Muscle layer of duodenum (tissue), 2 donors: Measurements from ENCODE around the gene KY.

ENCODE experiments used
- H3K27ac ChIP-seq: one replicate; pipeline ENCODE4 v1.7.0; 2013; ENCODE audit warnings: mild to moderate bottlenecking, low read length
- H3K27me3 ChIP-seq: one replicate; pipeline ENCODE4 v1.7.0; 2013; ENCODE audit warnings: low read depth, mild to moderate bottlenecking, control low read depth, low read length
- H3K36me3 ChIP-seq, 2 donors: one replicate each; pipeline ENCODE4 v1.7.0; 2013; ENCODE audit warnings: low read length in 2 of 2, control low read depth in 1 of 2, mild to moderate bottlenecking in 1 of 2; ENCODE audit not compliant: insufficient read depth in 2 of 2, control insufficient read depth in 1 of 2
- H3K4me1 ChIP-seq, 2 donors: one replicate each; pipeline ENCODE4 v1.7.0; 2013; ENCODE audit warnings: low read length in 2 of 2, mild to moderate bottlenecking in 2 of 2, control low read depth in 1 of 2, moderate library complexity in 1 of 2; ENCODE audit not compliant: insufficient read depth in 2 of 2, control insufficient read depth in 1 of 2
- H3K4me3 ChIP-seq, 2 donors: one replicate each; pipeline ENCODE4 v1.7.0; 2013; ENCODE audit warnings: low read length in 2 of 2, low read depth in 1 of 2, mild to moderate bottlenecking in 1 of 2
- H3K9me3 ChIP-seq, 2 donors: one replicate each; pipeline ENCODE4 v1.7.0; 2013; ENCODE audit warnings: low read length in 2 of 2, control low read depth in 1 of 2, mild to moderate bottlenecking in 1 of 2; ENCODE audit not compliant: control insufficient read depth in 1 of 2
- donor health status: healthy.

The KY gene

GRCh38 chr3:134625462-134625861 lies 25.4 kb downstream of the KY start:
- Histone ChIP-seq H3K27ac (no peak overlapping the region), H3K4me3 (no peak overlapping the region), H3K9me3 (peaks cover 0 to 3% of the 10 kb centered on the region in 2 donors), H3K27me3 (no peaks in the 10 kb centered on the region), H3K36me3 (peaks cover 0 to 18% of the 10 kb centered on the region in 2 donors), H3K4me1 (peaks cover 0 to 3% of the 10 kb centered on the region in 2 donors)

GRCh38 chr3:134624537-134625287 lies 26.1 kb downstream of the KY start:
- Histone ChIP-seq H3K4me3 (no peak overlapping the region), H3K9me3 (no peaks in the 10 kb centered on the region), H3K36me3 (peaks cover 0 to 22% of the 10 kb centered on the region in 2 donors), H3K27ac (no peak overlapping the region), H3K4me1 (peaks cover 0 to 3% of the 10 kb centered on the region in 2 donors), H3K27me3 (no peaks in the 10 kb centered on the region)

DNA sequence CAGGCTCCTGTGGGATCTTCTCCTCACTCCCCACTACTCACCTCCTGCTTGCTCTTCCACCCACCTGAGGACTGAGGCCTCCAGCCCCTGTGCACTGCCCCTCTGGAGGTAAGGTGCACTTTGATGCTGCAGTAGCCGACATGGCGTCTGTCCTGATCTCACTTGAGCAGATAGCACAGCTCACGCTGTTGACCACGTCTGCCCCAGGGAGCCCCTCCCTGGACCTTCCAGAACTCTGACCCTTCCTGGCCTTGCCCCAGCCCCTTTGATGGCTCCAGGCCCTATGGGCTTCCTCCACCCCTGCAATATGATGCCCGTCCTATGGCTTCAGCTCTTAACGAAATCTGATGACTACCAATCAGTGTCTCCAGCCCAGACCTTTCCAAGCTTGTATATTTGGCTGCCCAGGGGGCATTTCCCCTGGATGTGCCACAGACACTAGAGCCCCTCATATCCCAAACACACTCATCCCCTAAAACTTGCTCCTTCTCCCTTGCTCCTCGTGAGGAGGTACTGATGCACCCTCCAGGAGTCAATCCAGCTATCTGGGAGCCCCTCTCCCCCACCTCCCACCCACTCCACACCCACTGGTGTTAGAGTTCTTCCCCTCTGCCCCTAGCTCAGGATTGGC lies 27.1 kb downstream of the KY start:
- Histone ChIP-seq H3K36me3 (peaks cover 0 to 28% of the 10 kb centered on the region in 2 donors), H3K4me3 (no peak overlapping the region), H3K9me3 (no peaks in the 10 kb centered on the region), H3K27me3 (no peaks in the 10 kb centered on the region), H3K4me1 (peaks cover 0 to 3% of the 10 kb centered on the region in 2 donors), H3K27ac (no peak overlapping the region)

DNA sequence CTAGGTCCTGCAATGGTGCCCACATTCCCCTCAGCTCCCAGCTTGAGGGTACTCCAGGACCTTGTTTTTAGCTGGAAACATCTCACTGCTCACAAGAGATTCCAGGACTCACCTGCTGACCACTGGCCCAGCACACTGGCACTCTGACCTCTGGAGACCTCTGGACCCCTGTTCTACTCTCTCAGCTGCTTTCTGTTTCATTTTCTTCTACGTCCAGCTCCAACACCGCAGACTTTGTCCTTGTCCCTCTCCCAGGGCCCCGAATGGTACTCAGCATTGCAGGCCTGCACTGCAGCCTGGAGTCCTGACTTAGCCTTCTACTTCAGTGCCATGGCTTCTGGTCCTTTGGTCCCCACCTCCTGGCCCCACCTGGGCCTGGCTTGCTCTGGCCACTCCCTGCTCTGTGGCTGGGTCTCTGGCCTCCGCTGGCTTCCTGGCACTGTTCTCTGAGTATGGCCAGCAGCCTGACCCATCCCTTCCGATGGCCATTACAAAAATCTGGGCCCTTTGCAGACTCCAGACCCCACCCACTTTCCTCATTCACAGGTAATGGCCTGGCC lies 27.9 kb downstream of the KY start:
- Histone ChIP-seq H3K4me1 (peaks cover 0 to 1% of the 10 kb centered on the region in 2 donors), H3K36me3 (peaks cover 0 to 25% of the 10 kb centered on the region in 2 donors), H3K9me3 (no peaks in the 10 kb centered on the region), H3K27ac (no peak overlapping the region), H3K27me3 (no peaks in the 10 kb centered on the region), H3K4me3 (no peak overlapping the region)

DNA sequence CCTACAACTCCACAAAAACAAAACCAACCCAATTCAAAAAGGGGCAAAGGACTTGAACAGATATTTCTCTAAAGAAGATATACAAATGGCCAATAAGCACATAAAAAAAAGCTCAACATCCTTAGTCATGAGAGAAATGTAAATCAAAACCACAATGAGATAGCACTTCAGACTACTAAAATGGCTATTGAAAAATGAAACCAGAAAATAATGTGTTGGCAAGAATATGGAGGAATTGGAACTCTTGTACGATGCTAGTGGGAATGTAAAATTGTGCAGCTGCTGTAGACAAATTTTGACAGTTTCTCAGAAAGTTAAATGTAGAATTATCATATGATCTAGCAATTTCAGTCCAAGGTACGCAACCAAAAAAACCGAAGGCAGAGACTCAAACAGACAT lies 29.0 kb downstream of the KY start:
- no peak overlapping the region for H3K27ac ChIP-seq

DNA sequence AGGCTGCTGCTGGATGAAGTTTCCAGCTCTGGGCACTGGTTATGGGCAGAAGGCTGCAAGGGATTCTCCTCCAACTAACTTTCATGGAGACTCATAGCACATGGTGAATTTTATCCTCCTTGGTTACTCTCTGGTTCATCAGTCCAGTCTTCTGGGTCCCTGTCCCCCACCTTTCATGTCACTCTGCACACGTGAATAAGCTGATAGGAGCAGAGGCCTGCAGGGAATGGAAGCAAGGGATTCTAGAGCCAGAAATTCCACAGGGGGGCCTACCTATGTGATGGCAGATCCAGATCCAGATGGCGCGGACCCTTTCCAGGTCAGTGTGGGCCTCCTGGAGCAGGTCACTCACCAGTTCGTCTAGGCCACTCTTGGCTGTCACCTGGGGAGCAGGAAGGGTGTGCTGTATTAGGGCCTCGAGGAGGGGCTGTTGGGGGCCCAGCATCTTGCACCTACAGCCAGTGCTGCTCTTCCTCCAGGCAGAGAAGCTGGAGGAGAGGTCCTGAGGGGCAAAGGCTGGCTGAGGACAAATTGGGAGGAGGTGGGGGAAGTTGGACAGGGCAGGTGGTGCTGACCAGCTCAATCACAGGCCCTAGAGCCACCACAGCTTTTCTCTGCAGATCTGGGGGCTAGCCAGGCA lies 30.2 kb downstream of the KY start:
- Histone ChIP-seq H3K9me3 (no peaks in the 10 kb centered on the region), H3K4me1 (no peaks in the 10 kb centered on the region), H3K4me3 (no peak overlapping the region), H3K27ac (no peak overlapping the region), H3K36me3 (peaks cover 0 to 18% of the 10 kb centered on the region in 2 donors), H3K27me3 (no peaks in the 10 kb centered on the region)

More for the DNA sequence above, 29.0 kb downstream of the KY start:
- Histone ChIP-seq H3K9me3 (no peaks in the 10 kb centered on the region), H3K4me1 (no peaks in the 10 kb centered on the region), H3K36me3 (peaks cover 0 to 18% of the 10 kb centered on the region in 2 donors), H3K4me3 (no peak overlapping the region), H3K27me3 (no peaks in the 10 kb centered on the region)

GRCh38 chr3:134619884-134620445 lies 30.9 kb downstream of the KY start:
- H3K36me3 ChIP-seq = peaks cover 0 to 18% of the 10 kb centered on the region in 2 donors
- no peak overlapping the region for H3K4me3 ChIP-seq
- H3K27me3 ChIP-seq = no peaks in the 10 kb centered on the region
- no peak overlapping the region for H3K27ac ChIP-seq
- no peaks in the 10 kb centered on the region for H3K4me1 ChIP-seq
- H3K9me3 ChIP-seq = no peaks in the 10 kb centered on the region

GRCh38 chr3:134619301-134619615 lies 31.6 kb downstream of the KY start:
- no peak overlapping the region for H3K27ac ChIP-seq
- no peaks in the 10 kb centered on the region for H3K9me3 ChIP-seq
- H3K27me3 ChIP-seq = no peaks in the 10 kb centered on the region
- peaks cover 0 to 18% of the 10 kb centered on the region in 2 donors for H3K36me3 ChIP-seq
- no peak overlapping the region for H3K4me3 ChIP-seq
- no peaks in the 10 kb centered on the region for H3K4me1 ChIP-seq

- no peak overlapping the region for H3K27ac ChIP-seq
- no peaks in the 10 kb centered on the region for H3K9me3 ChIP-seq
- no peaks in the 10 kb centered on the region for H3K4me1 ChIP-seq
- peaks cover 0 to 18% of the 10 kb centered on the region in 2 donors for H3K36me3 ChIP-seq
- H3K4me3 ChIP-seq = no peak overlapping the region
- no peaks in the 10 kb centered on the region for H3K27me3 ChIP-seq
These were observed 32.1 kb downstream of the KY start for GRCh38 chr3:134618478-134619300.

DNA sequence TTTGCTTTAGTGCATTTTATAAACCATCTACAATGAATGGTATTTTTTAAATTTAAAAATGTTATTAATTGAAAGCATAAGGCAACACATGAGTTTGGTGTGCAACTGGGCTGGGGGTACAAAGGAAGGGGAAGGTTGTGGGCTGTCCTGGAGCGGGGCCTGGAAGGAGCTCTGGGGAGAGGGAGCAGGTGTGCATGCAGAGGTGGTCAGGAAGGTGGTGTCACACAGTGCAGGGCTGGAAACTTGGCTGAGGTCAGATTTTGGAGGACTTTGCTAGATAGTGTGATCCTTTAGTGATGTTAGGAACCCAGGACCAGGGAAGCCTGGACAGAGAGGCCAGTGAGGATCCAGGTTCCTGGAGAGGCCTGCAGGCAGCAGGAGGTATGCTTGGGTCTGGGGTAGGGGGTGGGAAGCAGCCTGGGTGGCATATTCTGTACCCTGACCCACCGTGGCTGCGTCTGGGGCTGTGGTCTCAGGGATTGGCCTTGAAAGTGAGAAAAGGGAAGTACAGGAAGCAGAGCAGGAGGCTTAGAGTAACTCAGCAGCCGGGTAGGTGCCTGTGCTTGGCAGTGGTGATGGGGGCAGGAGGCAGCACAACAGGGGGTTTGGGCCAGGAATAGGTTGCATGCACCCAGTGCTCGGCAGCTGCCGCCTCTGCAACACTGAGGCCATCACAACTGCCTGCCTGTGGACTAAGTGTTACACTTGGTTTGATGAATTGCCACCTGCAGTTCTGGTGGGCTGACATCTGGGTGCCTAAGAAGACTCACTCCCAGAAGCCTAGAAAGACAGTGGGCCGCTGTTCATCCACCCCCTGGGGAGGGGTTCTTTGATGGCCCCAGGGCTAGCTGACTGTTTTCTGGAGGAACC lies 33.0 kb downstream of the KY start:
- H3K27me3 ChIP-seq = no peaks in the 10 kb centered on the region
- H3K36me3 ChIP-seq = peaks cover 0 to 18% of the 10 kb centered on the region in 2 donors
- H3K9me3 ChIP-seq = no peaks in the 10 kb centered on the region
- no peaks in the 10 kb centered on the region for H3K4me1 ChIP-seq
- no peak overlapping the region for H3K27ac ChIP-seq
- no peak overlapping the region for H3K4me3 ChIP-seq
